ENCODE data around the gene ZSCAN21.

Gene ZSCAN21

DNA sequence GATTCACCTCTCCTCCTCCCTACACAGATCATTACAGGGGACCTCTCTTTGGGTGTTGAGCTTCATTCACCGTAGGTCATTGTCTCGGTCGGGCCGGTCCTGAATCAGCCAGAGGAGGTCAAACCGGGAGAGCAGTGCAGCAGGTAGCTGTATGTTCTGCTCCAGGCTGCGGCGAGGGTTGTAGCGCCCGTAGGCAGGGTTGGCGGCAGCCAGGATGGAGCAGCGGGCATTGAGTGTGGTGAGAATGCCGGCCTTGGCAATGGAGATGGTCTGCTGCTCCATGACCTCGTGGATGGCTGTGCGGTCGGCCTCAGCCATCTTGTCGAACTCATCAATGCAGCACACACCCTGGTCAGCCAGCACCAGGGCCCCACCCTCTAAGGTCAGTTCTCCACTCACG lies 46.1 kb downstream of the ZSCAN21 start:
- H3K4me1 ChIP-seq (ENCODE audit: control insufficient read depth, insufficient read depth, low read length) = no peaks in the 10 kb centered on the region
- no peak overlapping the region for H3K4me3 ChIP-seq (ENCODE audit: low read depth, low read length)
- TF ChIP-seq ZNF600 (tag by site-specific recombination; IDR thresholded peaks at IDR 0.05) (peak; percentile 31; the same call in 1 of the 2 replicates), ZNF274 (IDR thresholded peaks at IDR 0.05; ENCODE audit: low read length) (no peak), ZNF274 (tag by site-specific recombination; IDR thresholded peaks at IDR 0.05; ENCODE audit: borderline replicate concordance) (no peak), ZNF202 (tag by site-specific recombination; IDR thresholded peaks at IDR 0.05; ENCODE audit: borderline replicate concordance) (no peak), KLF9 (tag by site-specific recombination; IDR thresholded peaks at IDR 0.05; ENCODE audit: low read depth) (no peak), ZNF530 (tag by site-specific recombination; IDR thresholded peaks at IDR 0.05; ENCODE audit: low read depth) (no peak), ZNF184 (tag by site-specific recombination; IDR thresholded peaks at IDR 0.05) (no peak), ZNF335 (tag by site-specific recombination; conservative IDR thresholded peaks at IDR 0.05) (no peak), KLF8 (tag by site-specific recombination; IDR thresholded peaks at IDR 0.05) (no peak)
- H3K27ac ChIP-seq (ENCODE audit: extremely low read depth, low read depth, low read length) = peak overlapping the region; percentile 26; the same call in 1 of the 2 replicates
- H3K9me3 ChIP-seq (ENCODE audit: control insufficient read depth, insufficient read depth, low read depth, low read length) = no peaks in the 10 kb centered on the region
- H3K36me3 ChIP-seq (ENCODE audit: control insufficient read depth in 2 of 2, insufficient read depth in 1 of 2, low read length in 2 of 2) = peaks cover 55 to 94% of the 10 kb centered on the region in 2 experiments
- POLR2A ChIA-PET = interaction anchor here (0.8 to 1.0 kb wide), 2 partner anchors 13 to 17 kb away, joined by 3 read pairs; no protein-coding TSS in a partner anchor
- CTCF ChIA-PET = interaction anchor here (0.9 to 1.5 kb wide), 3 partner anchors 13 to 312 kb away, joined by 3 to 4 read pairs (median 3); no protein-coding TSS in a partner anchor

GRCh38 chr7:100098913-100099312 lies 49.3 kb downstream of the ZSCAN21 start:
- CTCF ChIA-PET = no interaction called here
- TF ChIP-seq ZBTB48 (tag by site-specific recombination; IDR thresholded peaks at IDR 0.05) (no peak), ZNF302 (tag by site-specific recombination; IDR thresholded peaks at IDR 0.05; ENCODE audit: low read depth) (no peak), ZNF174 (tag by site-specific recombination; IDR thresholded peaks at IDR 0.05) (no peak), ZFP69B (tag by site-specific recombination; IDR thresholded peaks at IDR 0.05) (no peak), YY1 (tag by site-specific recombination; IDR thresholded peaks at IDR 0.05) (no peak), ZNF473 (tag by site-specific recombination; IDR thresholded peaks at IDR 0.05) (no peak), BCL11B (tag by site-specific recombination; IDR thresholded peaks at IDR 0.05; ENCODE audit: low read depth) (no peak), MEIS1 (CRISPR knock-in tag; IDR thresholded peaks at IDR 0.05; ENCODE audit: borderline replicate concordance) (no peak), ELK4 (IDR thresholded peaks at IDR 0.05; ENCODE audit: borderline replicate concordance, low read depth, low read length) (no peak), RBAK (tag by site-specific recombination; IDR thresholded peaks at IDR 0.05) (no peak), KLF16 (tag by site-specific recombination; IDR thresholded peaks at IDR 0.05) (no peak), ZNF423 (tag by site-specific recombination; IDR thresholded peaks at IDR 0.05) (no peak), ZFHX2 (tag by site-specific recombination; conservative IDR thresholded peaks at IDR 0.05) (no peak)
- TF ChIP-seq, protein P1, sequence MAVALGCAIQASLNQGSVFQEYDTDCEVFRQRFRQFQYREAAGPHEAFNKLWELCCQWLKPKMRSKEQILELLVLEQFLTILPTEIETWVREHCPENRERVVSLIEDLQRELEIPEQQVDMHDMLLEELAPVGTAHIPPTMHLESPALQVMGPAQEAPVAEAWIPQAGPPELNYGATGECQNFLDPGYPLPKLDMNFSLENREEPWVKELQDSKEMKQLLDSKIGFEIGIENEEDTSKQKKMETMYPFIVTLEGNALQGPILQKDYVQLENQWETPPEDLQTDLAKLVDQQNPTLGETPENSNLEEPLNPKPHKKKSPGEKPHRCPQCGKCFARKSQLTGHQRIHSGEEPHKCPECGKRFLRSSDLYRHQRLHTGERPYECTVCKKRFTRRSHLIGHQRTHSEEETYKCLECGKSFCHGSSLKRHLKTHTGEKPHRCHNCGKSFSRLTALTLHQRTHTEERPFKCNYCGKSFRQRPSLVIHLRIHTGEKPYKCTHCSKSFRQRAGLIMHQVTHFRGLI (tag by site-specific recombination; IDR thresholded peaks at IDR 0.05) = no peak
- Histone ChIP-seq H3K27ac (ENCODE audit: extremely low read depth, low read depth, low read length) (peak overlapping the region; percentile 34), H3K4me3 (ENCODE audit: low read depth, low read length) (peak overlapping the region; percentile 8; the same call in 1 of the 2 replicates), H3K9me3 (ENCODE audit: control insufficient read depth, insufficient read depth, low read depth, low read length) (no peaks in the 10 kb centered on the region), H3K36me3 (ENCODE audit: control insufficient read depth in 2 of 2, insufficient read depth in 1 of 2, low read length in 2 of 2) (peaks cover 60 to 71% of the 10 kb centered on the region in 2 experiments), H3K4me1 (ENCODE audit: control insufficient read depth, insufficient read depth, low read length) (no peaks in the 10 kb centered on the region)
- POLR2A ChIA-PET = interaction anchor here (4.4 kb wide), 1 partner anchor 9 kb away, joined by 115 read pairs; the partner anchor contains the start of gene COPS6
